Activated CD8-positive, alpha-beta memory T cell treated with anti-CD3 and anti-CD28 coated beads, Interleukin-2, amount 10 ng/mL, durations not matched to agents 7 days and 5 days (primary cell): ENCODE measurements around the gene MAGEB4. TPM values are rescaled to one million over a fixed set of nuclear protein-coding genes. Genes with fewer than 3 reads are reported as not detected.

ENCODE experiments used
- ATAC-seq: fragments of 150-1000 bp; cut with Tn5 transposase; one replicate; pipeline ENCODE4 v1.10.0; 2021; ENCODE audit warnings: moderate library complexity
- CTCF ChIA-PET: fragments of 350-600 bp; sonication (Branson Sonifier 250); formaldehyde crosslinking; loops from one replicate; lab custom pipeline; 2021; ENCODE audit warnings: antibody characterized with exemption; lab: Charles Lee
- DNase-seq: peaks from one replicate; pipeline ENCODE4 v3.0.0-alpha.2; 2020
- H3K27ac Mint-ChIP-seq: one replicate; pipeline ENCODE4 v1.8.0; 2021; ENCODE audit warnings: mild to moderate bottlenecking, mixed read lengths
- H3K27me3 Mint-ChIP-seq: one replicate; pipeline ENCODE4 v1.8.0; 2021; ENCODE audit warnings: mixed read lengths
- H3K36me3 Mint-ChIP-seq: one replicate; pipeline ENCODE4 v1.8.0; 2021; ENCODE audit warnings: mild to moderate bottlenecking, mixed read lengths
- H3K4me1 Mint-ChIP-seq: one replicate; pipeline ENCODE4 v1.8.0; 2021; ENCODE audit warnings: mixed read lengths
- H3K4me3 Mint-ChIP-seq: one replicate; pipeline ENCODE4 v1.8.0; 2021; ENCODE audit warnings: mild to moderate bottlenecking, moderate library complexity, mixed read lengths
- H3K9me3 Mint-ChIP-seq: one replicate; pipeline ENCODE4 v1.8.0; 2022; ENCODE audit warnings: low read depth, mixed read lengths
- total RNA-seq, 2 experiments: library from RNA; stranded (reverse); gene quantifications; one replicate each; pipeline ENCODE4 v1.2.3, GENCODE V29; 2021

MAGEB4 gene
- total RNA-seq, 2 experiments from 2014 or later, result not detected

- no peak overlapping the region for H3K27ac Mint-ChIP-seq
- CTCF ChIA-PET, result no interaction called here
- no peaks in the 10 kb centered on the region for H3K9me3 Mint-ChIP-seq
- no peaks in the 10 kb centered on the region for H3K36me3 Mint-ChIP-seq
- no peaks in the 10 kb centered on the region for H3K27me3 Mint-ChIP-seq
- H3K4me1 Mint-ChIP-seq, result no peaks in the 10 kb centered on the region
- DNase-seq, result no peak
- ATAC-seq, result no peak
- no peak overlapping the region for H3K4me3 Mint-ChIP-seq
Measured at GRCh38 chrX:30253257-30253656, 11.5 kb downstream of the MAGEB4 start.

- no peak overlapping the region for H3K27ac Mint-ChIP-seq
- CTCF ChIA-PET, result no interaction called here
- H3K36me3 Mint-ChIP-seq, result no peaks in the 10 kb centered on the region
Measured at GRCh38 chrX:30259927-30260326, 18.1 kb downstream of the MAGEB4 start.

GRCh38 chrX:30261012-30261411 lies 19.2 kb downstream of the MAGEB4 start:
- H3K27me3 Mint-ChIP-seq, result no peaks in the 10 kb centered on the region
- no peaks in the 10 kb centered on the region for H3K36me3 Mint-ChIP-seq
- H3K4me3 Mint-ChIP-seq, result no peak overlapping the region
- DNase-seq, result no peak
- CTCF ChIA-PET, result no interaction called here
- no peaks in the 10 kb centered on the region for H3K9me3 Mint-ChIP-seq
- no peak for ATAC-seq
- H3K4me1 Mint-ChIP-seq, result no peaks in the 10 kb centered on the region
- H3K27ac Mint-ChIP-seq, result no peak overlapping the region

More at GRCh38 chrX:30259927-30260326, 18.1 kb downstream of the MAGEB4 start:
- no peak for DNase-seq
- Mint-ChIP-seq H3K4me1 (no peaks in the 10 kb centered on the region), H3K27me3 (no peaks in the 10 kb centered on the region), H3K4me3 (no peak overlapping the region), H3K9me3 (no peaks in the 10 kb centered on the region)
- no peak for ATAC-seq

- Mint-ChIP-seq H3K4me3 (no peak overlapping the region), H3K27me3 (no peaks in the 10 kb centered on the region), H3K27ac (no peak overlapping the region), H3K4me1 (no peaks in the 10 kb centered on the region), H3K36me3 (no peaks in the 10 kb centered on the region), H3K9me3 (no peaks in the 10 kb centered on the region)
- DNase-seq (no peak), ATAC-seq (no peak)
- CTCF ChIA-PET, result no interaction called here
Measured at GRCh38 chrX:30262763-30263162, 21.0 kb downstream of the MAGEB4 start.

- H3K27me3 Mint-ChIP-seq, result no peaks in the 10 kb centered on the region
- ATAC-seq, result no peak
- H3K4me1 Mint-ChIP-seq, result no peaks in the 10 kb centered on the region
- H3K36me3 Mint-ChIP-seq, result no peaks in the 10 kb centered on the region
- H3K9me3 Mint-ChIP-seq, result no peaks in the 10 kb centered on the region
- CTCF ChIA-PET, result no interaction called here
- DNase-seq, result no peak
- no peak overlapping the region for H3K4me3 Mint-ChIP-seq
- no peak overlapping the region for H3K27ac Mint-ChIP-seq
Measured at GRCh38 chrX:30270639-30271038, 28.8 kb downstream of the MAGEB4 start.

DNA sequence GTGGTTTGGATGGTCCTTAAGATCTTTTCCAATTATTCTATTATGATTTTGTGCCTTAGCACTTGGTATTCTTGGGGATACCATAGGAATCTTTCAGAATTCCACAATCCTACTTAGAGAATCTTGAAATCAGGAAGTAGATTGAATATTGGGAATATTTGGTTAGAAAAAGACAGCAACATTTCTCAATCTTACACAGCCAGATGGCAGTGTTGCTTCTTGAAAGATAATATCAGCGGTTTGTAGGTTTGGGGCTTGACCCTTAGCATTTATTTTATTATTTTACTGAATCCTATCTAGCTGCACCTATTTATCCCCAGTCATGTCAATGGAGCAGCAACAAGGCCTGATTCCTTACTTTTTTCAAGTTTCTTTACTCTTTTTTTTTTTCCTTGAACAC lies 33.7 kb downstream of the MAGEB4 start:
- CTCF ChIA-PET, result no interaction called here
- no peaks in the 10 kb centered on the region for H3K27me3 Mint-ChIP-seq
- ATAC-seq (no peak), DNase-seq (no peak)
- H3K4me1 Mint-ChIP-seq, result no peaks in the 10 kb centered on the region
- H3K27ac Mint-ChIP-seq, result no peak overlapping the region
- no peaks in the 10 kb centered on the region for H3K9me3 Mint-ChIP-seq
- H3K36me3 Mint-ChIP-seq, result no peaks in the 10 kb centered on the region
- H3K4me3 Mint-ChIP-seq, result no peak overlapping the region

GRCh38 chrX:30278365-30278764 lies 36.6 kb downstream of the MAGEB4 start:
- H3K4me3 Mint-ChIP-seq, result no peak overlapping the region
- DNase-seq (no peak), ATAC-seq (no peak)
- no peaks in the 10 kb centered on the region for H3K36me3 Mint-ChIP-seq
- no peak overlapping the region for H3K27ac Mint-ChIP-seq
- CTCF ChIA-PET, result no interaction called here
- H3K4me1 Mint-ChIP-seq, result no peaks in the 10 kb centered on the region
- H3K9me3 Mint-ChIP-seq, result no peaks in the 10 kb centered on the region
- no peaks in the 10 kb centered on the region for H3K27me3 Mint-ChIP-seq

DNA sequence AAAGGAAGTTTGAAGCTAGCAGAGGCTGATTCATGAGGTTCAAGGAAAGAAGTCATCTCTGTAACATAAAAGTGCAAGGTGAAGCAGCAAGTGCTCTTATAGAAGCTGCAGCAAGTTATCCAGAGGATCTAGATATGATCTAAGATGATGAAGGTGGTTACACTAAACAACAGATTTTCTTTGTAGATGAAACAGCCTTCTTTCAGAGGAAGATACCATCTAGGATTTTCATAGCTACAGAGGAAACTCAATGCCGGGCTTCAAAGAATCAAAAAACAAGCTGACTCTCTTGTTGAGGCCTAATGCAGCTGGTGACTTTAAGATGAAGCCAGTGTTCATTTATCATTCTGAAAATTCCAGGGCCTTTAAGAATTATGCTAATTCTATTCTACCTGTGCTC lies 38.6 kb downstream of the MAGEB4 start:
- DNase-seq, result no peak
- no peaks in the 10 kb centered on the region for H3K4me1 Mint-ChIP-seq
- H3K4me3 Mint-ChIP-seq, result no peak overlapping the region
- ATAC-seq, result no peak
- no peaks in the 10 kb centered on the region for H3K27me3 Mint-ChIP-seq
- CTCF ChIA-PET, result no interaction called here
- no peak overlapping the region for H3K27ac Mint-ChIP-seq
- peaks cover 2% of the 10 kb centered on the region for H3K9me3 Mint-ChIP-seq
- H3K36me3 Mint-ChIP-seq, result no peaks in the 10 kb centered on the region

DNA sequence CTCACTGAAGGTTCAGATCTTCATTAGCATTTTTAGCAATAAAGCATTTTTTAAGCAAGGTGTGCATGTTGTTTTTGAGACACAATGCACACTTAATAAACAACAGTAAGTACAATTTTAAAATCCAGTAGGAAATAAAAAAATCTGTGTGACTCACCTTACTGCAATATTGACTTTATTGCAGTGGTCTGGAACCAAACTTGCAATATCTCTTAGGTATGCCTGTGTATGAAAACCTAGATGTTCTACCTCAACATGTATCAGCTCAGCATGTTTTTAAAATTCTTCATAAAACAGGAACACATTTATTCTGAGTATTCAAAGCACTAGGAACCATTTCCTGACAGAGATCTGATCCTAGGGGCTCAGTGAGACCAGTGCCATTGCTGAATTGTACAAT lies 40.7 kb downstream of the MAGEB4 start:
- H3K4me3 Mint-ChIP-seq, result no peak overlapping the region
- H3K27me3 Mint-ChIP-seq, result no peaks in the 10 kb centered on the region
- CTCF ChIA-PET, result no interaction called here
- no peaks in the 10 kb centered on the region for H3K4me1 Mint-ChIP-seq
- DNase-seq (no peak), ATAC-seq (no peak)
- no peaks in the 10 kb centered on the region for H3K36me3 Mint-ChIP-seq
- no peak overlapping the region for H3K27ac Mint-ChIP-seq
- peaks cover 2% of the 10 kb centered on the region for H3K9me3 Mint-ChIP-seq

DNA sequence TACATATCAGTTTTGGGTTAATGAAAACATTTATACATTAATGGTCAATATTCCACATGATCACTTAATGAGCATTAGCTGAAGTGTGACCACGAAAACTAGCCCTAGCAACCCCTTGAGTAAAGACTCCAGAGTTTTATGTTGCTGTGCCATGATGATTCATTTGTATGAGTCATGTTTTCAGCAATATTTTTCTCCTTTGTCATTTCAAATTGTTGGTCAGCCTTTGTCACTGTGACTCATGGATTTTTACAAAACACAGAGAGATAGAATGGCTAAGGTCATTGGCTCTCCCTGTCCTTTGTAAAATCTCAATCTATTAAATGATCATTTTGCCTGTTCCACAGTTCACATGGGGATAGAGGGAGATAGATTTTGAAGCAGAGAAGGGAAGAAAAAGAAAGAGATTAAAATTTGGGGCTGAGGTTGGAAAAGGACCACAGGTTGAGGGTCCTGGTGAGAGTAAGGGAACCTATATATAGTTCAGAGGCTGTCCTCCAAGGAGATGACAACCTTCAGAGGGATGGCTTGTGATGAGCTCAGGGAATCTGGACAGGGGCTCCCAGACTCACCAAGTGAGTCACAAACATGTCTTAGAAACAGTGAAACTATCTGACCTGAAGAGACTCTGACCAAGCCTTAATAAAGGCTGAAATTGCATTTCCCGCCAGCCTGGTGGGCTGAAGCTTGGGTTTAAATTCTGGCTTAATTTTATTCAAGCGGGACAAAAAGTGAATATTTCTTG lies 41.8 kb downstream of the MAGEB4 start:
- Mint-ChIP-seq H3K36me3 (no peaks in the 10 kb centered on the region), H3K27ac (no peak overlapping the region), H3K4me1 (no peaks in the 10 kb centered on the region), H3K9me3 (peaks cover 2% of the 10 kb centered on the region), H3K27me3 (no peaks in the 10 kb centered on the region), H3K4me3 (no peak overlapping the region)
- CTCF ChIA-PET, result no interaction called here
- ATAC-seq, result no peak
- DNase-seq, result no peak

Other genes with a start within 250 kb of the MAGEB4 start
- gene MAGEB2, start 26.4 kb upstream of the MAGEB4 start, total RNA-seq, result not detected
- not detected for gene MAGEB3, start 11.3 kb upstream of the MAGEB4 start, total RNA-seq
- not detected for gene MAGEB1, start 5.1 kb downstream of the MAGEB4 start, total RNA-seq
- gene NR0B1, start 67.4 kb downstream of the MAGEB4 start, total RNA-seq, result not detected